GM12878 (cell line): ENCODE data around the gene TMEM72. TPM values are rescaled to one million over a fixed set of nuclear protein-coding genes. Genes with fewer than 3 reads are reported as not detected.
A peak's percentile ranks its signal among the peaks of the same experiment; 100 is the strongest.

Experiments used
- ATF7 ChIP-seq: fragments of 450-650 bp; IDR thresholded peaks from 2 replicates; pipeline ENCODE4 v1.6.1; 2016; ENCODE audit warnings: low read depth, mild to moderate bottlenecking
- CBX3 ChIP-seq: fragments of 200-600 bp; sonication (generic); IDR thresholded peaks from 2 replicates; pipeline ENCODE4 v1.6.1; 2016; ENCODE audit warnings: low read depth, borderline replicate concordance
- CEBPZ ChIP-seq: fragments of 150-350 bp; IDR thresholded peaks from 2 replicates; pipeline ENCODE4 v1.6.1; 2016; ENCODE audit warnings: low read depth, low read length
- IKZF1 ChIP-seq: fragments of 450-650 bp; conservative IDR thresholded peaks from 2 replicates; pipeline ENCODE4 v1.6.1; 2017; ENCODE audit warnings: antibody characterized with exemption, mild to moderate bottlenecking
- JUND ChIP-seq: IDR thresholded peaks from 2 replicates; pipeline ENCODE4 v1.6.1; 2012; ENCODE audit warnings: low read depth, mild to moderate bottlenecking, low read length, improper control_type of control experiment, moderate library complexity
- MEF2A ChIP-seq: IDR thresholded peaks from 2 replicates; pipeline ENCODE4 v1.6.1; 2011; ENCODE audit warnings: low read depth, mild to moderate bottlenecking, low read length, moderate library complexity; ENCODE audit not compliant: insufficient read depth
- MLLT1 ChIP-seq: fragments of 450-650 bp; IDR thresholded peaks from 2 replicates; pipeline ENCODE4 v1.6.1; 2016; ENCODE audit warnings: mild to moderate bottlenecking
- MYB ChIP-seq: fragments of 150-350 bp; IDR thresholded peaks from 2 replicates; pipeline ENCODE4 v1.6.1; 2014; ENCODE audit warnings: mild to moderate bottlenecking, low read depth, low read length, borderline replicate concordance
- NR2F1 ChIP-seq: fragments of 450-650 bp; conservative IDR thresholded peaks from 2 replicates; pipeline ENCODE4 v1.6.1; 2017; ENCODE audit warnings: mild to moderate bottlenecking
- PAX5 ChIP-seq: IDR thresholded peaks from 2 replicates; pipeline ENCODE4 v1.6.1; 2011; ENCODE audit warnings: low read depth, low read length, borderline replicate concordance
- PAX8 ChIP-seq: fragments of 450-650 bp; IDR thresholded peaks from 2 replicates; pipeline ENCODE4 v1.6.1; 2017; ENCODE audit warnings: mild to moderate bottlenecking, moderate library complexity
- TAF1 ChIP-seq: IDR thresholded peaks from 2 replicates; pipeline ENCODE4 v1.6.1; 2011; ENCODE audit warnings: mild to moderate bottlenecking, low read depth, low read length, borderline replicate concordance
- TARDBP ChIP-seq: IDR thresholded peaks from 2 replicates; pipeline ENCODE4 v1.6.1; 2016; ENCODE audit warnings: borderline replicate concordance
- TCF3 ChIP-seq: IDR thresholded peaks from 2 replicates; pipeline ENCODE4 v1.6.1; 2012; ENCODE audit warnings: low read depth, mild to moderate bottlenecking, low read length, borderline replicate concordance; ENCODE audit not compliant: insufficient read depth
- TCF7 ChIP-seq: IDR thresholded peaks from 2 replicates; pipeline ENCODE4 v1.6.1; 2014; ENCODE audit warnings: antibody characterized with exemption, borderline replicate concordance
- YBX1 ChIP-seq: fragments of 450-650 bp; IDR thresholded peaks from 2 replicates; pipeline ENCODE4 v1.6.1; 2016; ENCODE audit warnings: antibody characterized with exemption
- ZNF207 ChIP-seq: fragments of 450-650 bp; IDR thresholded peaks from 2 replicates; pipeline ENCODE4 v1.6.1; 2014; ENCODE audit warnings: antibody characterized with exemption, mild to moderate bottlenecking, borderline replicate concordance
- ZNF274 ChIP-seq: IDR thresholded peaks from one replicate; pipeline ENCODE4 v1.8.0; 2011; ENCODE audit not compliant: insufficient read length, insufficient read depth
- ZNF687 ChIP-seq: fragments of 450-650 bp; IDR thresholded peaks from 2 replicates; pipeline ENCODE4 v1.6.1; 2017; ENCODE audit warnings: mild to moderate bottlenecking, moderate library complexity
- polyA plus RNA-seq, 11 experiments: library from polyadenylated mRNA; depleted of rRNA in 4 of 11; unstranded in 6 of 11; stranded (reverse) in 5 of 11; fragments of >200 nt; fragmentation: Nextera tagmentation in 4 of 11; fragmentation: Illumina TruSeq in 1 of 11; extraction: Ambion mirVana in 4 of 11; extraction: Trizol in 1 of 11; gene quantifications; 1 replicate in 1 of 11; 2 replicates in 10 of 11; pipeline versions ENCODE4 v1.2.1 to v1.2.3, GENCODE V29; 2011 to 2016; ENCODE audit warnings: inconsistent platforms in 2 of 11, missing spikeins in 2 of 11, low read depth in 1 of 11
- total RNA-seq, 4 experiments: library from RNA; depleted of rRNA in 3 of 4; stranded (reverse); fragments of >200 nt in 3 of 4; fragmentation: Illumina TruSeq in 1 of 4; extraction: Trizol in 1 of 4; gene quantifications; 2 replicates each; pipeline versions ENCODE4 v1.2.1 to v1.2.3, GENCODE V29; 2013 to 2021
- TF ChIP-seq, protein P1 (sequence below): IDR thresholded peaks from 2 replicates; pipeline ENCODE4 v1.6.1; 2011; ENCODE audit warnings: low read depth, mild to moderate bottlenecking, low read length, moderate library complexity, borderline replicate concordance; ENCODE audit errors: extremely low read depth

The TMEM72 gene
- total and polyA plus RNA-seq, 10 of the 15 experiments (the other 5 are each of a cell fraction or from before 2014, with no cell fraction given), result 0.12 TPM; not detected in 9

DNA sequence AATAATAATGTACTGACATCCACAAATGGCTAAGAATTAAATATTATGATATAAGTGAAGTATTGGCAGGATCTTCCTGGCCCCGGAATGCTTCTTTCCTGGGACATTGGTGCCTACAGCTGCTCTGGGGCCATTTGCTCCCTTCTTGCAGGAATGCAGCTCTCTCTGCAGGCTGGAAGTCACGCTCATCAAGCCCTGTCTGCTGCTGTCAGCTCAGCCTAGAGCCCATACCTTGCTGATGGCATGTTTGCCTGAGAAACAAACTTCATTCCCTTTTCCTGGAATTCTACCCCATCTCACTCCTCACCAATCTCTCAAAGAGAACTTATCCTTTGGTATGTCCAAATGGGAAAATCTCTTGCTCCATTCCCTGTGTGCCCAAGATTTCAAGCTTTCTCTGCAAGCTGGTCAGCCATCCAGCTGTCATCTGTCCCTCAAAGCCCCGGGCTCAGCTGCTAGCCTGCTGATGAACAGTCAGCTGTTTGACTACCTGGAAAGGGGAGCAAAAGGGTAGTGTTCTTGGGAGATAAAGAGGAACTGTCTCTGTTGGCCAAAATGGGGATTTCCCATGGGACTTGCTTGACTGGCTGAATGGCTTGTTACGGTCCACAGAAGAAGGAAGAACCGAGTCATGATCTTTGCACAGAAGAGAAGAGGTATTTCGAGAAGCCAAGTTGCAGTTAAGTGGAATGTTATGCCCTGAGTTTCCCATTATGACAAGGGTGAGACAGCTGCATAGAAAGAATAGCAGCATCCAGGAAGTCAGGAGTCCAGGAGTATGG lies 36.4 kb downstream of the TMEM72 start (continued):
- TF ChIP-seq CEBPZ, result no peak
- TF ChIP-seq YBX1, result no peak
- TF ChIP-seq, protein P1, sequence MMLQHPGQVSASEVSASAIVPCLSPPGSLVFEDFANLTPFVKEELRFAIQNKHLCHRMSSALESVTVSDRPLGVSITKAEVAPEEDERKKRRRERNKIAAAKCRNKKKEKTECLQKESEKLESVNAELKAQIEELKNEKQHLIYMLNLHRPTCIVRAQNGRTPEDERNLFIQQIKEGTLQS, result no peak
- TF ChIP-seq PAX5, result 0 out of 2 replicates have a peak, but pooled peaks have one; percentile 34
- TF ChIP-seq ZNF274, result no peak
- TF ChIP-seq MLLT1, result no peak
- TF ChIP-seq TCF7, result no peak
- no peak; the same call in 1 of the 2 replicates for TF ChIP-seq ATF7
- no peak for TF ChIP-seq MYB
- TF ChIP-seq ZNF687, result 0 out of 2 replicates have a peak, but pooled peaks have one; percentile 10
- TF ChIP-seq CBX3, result no peak
- no peak for TF ChIP-seq JUND
- TF ChIP-seq TCF3, result no peak
- no peak for TF ChIP-seq TARDBP
- no peak for TF ChIP-seq ZNF207
- TF ChIP-seq PAX8, result no peak
- TF ChIP-seq IKZF1, result peak; percentile 92
- TF ChIP-seq MEF2A, result no peak
- TF ChIP-seq TAF1, result no peak
- no peak for TF ChIP-seq NR2F1
